ENCODE measurements around the gene ALCAM.

The ALCAM gene

DNA sequence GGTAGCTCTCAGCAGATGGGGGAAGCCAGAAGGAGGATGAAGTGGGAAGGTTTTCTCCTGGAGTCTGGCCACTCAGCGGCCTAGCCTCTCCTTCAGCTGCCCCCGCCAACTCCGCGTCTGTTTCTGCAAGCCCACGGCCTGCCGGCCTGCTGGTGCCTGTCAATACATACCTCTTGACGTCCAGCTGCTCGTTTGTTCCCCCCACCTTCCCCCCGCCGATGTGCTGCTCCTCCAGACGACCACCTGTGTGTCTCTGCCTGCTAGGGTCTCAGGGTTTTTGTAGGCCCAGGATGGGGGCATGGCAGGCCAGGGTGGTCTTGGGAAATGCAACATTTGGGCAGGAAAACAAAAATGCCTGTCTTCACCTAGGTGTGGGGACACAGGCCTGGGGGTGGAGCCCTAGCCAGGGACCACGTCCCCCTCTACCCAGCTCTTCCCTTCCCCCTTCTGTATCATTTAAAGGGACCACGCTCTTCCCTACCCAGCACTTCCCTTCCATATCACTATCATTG is 137.8 kb downstream of the ALCAM start:
- Histone ChIP-seq H3K9me3 (ENCODE audit: control insufficient read depth, insufficient read depth, low read depth, low read length) (no peaks in the 10 kb centered on the region), H3K27ac (ENCODE audit: extremely low read depth, low read depth, low read length) (no peak overlapping the region), H3K4me1 (ENCODE audit: control insufficient read depth, insufficient read depth, low read length) (no peaks in the 10 kb centered on the region; the same call in none of the 2 replicates), H3K4me3 (ENCODE audit: low read depth, low read length) (no peak overlapping the region), H3K36me3 (ENCODE audit: control insufficient read depth in 2 of 2, insufficient read depth in 1 of 2, low read length in 2 of 2) (no peaks in the 10 kb centered on the region)
- ChIA-PET POLR2A (no interaction called here), CTCF (interaction anchor here (0.6 to 1.9 kb wide), 2 partner anchors 13 to 900 kb away, joined by 3 to 7 read pairs; no protein-coding TSS in a partner anchor)
- no peak for TF ChIP-seq ZNF555 (tag by site-specific recombination; conservative IDR thresholded peaks at IDR 0.05)

DNA sequence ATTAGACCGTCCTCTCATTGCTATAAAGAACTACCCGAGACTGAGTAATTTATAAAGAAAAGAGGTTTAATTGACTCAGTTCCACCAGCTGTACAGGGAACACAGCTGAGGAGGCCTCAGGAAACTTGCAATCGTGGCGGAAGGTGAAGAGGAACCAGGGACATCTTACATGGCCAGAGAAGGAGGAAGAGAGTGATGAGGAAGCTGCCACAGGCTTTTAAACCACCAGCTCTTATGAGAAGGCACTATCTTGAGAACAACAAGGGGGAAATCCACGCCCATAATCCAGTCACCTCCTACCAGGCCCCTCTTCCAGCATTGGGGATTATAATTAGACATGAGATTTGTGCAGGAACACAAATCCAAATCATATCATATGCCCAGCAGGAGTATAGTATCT is 138.5 kb downstream of the ALCAM start:
- H3K9me3 ChIP-seq (ENCODE audit: control insufficient read depth, insufficient read depth, low read depth, low read length), result no peaks in the 10 kb centered on the region
- POLR2A ChIA-PET, result no interaction called here
- no peak overlapping the region for H3K4me3 ChIP-seq (ENCODE audit: low read depth, low read length)
- no peaks in the 10 kb centered on the region for H3K36me3 ChIP-seq (ENCODE audit: control insufficient read depth in 2 of 2, insufficient read depth in 1 of 2, low read length in 2 of 2)
- TF ChIP-seq ZNF121 (tag by site-specific recombination; IDR thresholded peaks at IDR 0.05) (no peak), REPIN1 (tag by site-specific recombination; IDR thresholded peaks at IDR 0.05; ENCODE audit: low read depth) (no peak), HOXD13 (CRISPR knock-in tag; IDR thresholded peaks at IDR 0.05; ENCODE audit: borderline replicate concordance) (no peak), ZEB2 (tag by site-specific recombination; IDR thresholded peaks at IDR 0.05) (no peak), ZNF561 (tag by site-specific recombination; IDR thresholded peaks at IDR 0.05; ENCODE audit: borderline replicate concordance) (no peak), TCF7L2 (IDR thresholded peaks at IDR 0.05; ENCODE audit: borderline replicate concordance, low read depth, low read length) (no peak), GLI4 (tag by site-specific recombination; IDR thresholded peaks at IDR 0.05) (no peak), ZNF76 (tag by site-specific recombination; IDR thresholded peaks at IDR 0.05; ENCODE audit: borderline replicate concordance, low read depth) (no peak), ZNF558 (tag by site-specific recombination; IDR thresholded peaks at IDR 0.05) (no peak), ZSCAN16 (tag by site-specific recombination; IDR thresholded peaks at IDR 0.05) (no peak), ZBTB7A (tag by site-specific recombination; IDR thresholded peaks at IDR 0.05; ENCODE audit: low read depth) (no peak)
- TF ChIP-seq, protein P1, sequence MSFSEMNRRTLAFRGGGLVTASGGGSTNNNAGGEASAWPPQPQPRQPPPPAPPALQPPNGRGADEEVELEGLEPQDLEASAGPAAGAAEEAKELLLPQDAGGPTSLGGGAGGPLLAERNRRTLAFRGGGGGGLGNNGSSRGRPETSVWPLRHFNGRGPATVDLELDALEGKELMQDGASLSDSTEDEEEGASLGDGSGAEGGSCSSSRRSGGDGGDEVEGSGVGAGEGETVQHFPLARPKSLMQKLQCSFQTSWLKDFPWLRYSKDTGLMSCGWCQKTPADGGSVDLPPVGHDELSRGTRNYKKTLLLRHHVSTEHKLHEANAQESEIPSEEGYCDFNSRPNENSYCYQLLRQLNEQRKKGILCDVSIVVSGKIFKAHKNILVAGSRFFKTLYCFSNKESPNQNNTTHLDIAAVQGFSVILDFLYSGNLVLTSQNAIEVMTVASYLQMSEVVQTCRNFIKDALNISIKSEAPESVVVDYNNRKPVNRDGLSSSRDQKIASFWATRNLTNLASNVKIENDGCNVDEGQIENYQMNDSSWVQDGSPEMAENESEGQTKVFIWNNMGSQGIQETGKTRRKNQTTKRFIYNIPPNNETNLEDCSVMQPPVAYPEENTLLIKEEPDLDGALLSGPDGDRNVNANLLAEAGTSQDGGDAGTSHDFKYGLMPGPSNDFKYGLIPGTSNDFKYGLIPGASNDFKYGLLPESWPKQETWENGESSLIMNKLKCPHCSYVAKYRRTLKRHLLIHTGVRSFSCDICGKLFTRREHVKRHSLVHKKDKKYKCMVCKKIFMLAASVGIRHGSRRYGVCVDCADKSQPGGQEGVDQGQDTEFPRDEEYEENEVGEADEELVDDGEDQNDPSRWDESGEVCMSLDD (tag by site-specific recombination; IDR thresholded peaks at IDR 0.05), result no peak
- TF ChIP-seq, protein P2, sequence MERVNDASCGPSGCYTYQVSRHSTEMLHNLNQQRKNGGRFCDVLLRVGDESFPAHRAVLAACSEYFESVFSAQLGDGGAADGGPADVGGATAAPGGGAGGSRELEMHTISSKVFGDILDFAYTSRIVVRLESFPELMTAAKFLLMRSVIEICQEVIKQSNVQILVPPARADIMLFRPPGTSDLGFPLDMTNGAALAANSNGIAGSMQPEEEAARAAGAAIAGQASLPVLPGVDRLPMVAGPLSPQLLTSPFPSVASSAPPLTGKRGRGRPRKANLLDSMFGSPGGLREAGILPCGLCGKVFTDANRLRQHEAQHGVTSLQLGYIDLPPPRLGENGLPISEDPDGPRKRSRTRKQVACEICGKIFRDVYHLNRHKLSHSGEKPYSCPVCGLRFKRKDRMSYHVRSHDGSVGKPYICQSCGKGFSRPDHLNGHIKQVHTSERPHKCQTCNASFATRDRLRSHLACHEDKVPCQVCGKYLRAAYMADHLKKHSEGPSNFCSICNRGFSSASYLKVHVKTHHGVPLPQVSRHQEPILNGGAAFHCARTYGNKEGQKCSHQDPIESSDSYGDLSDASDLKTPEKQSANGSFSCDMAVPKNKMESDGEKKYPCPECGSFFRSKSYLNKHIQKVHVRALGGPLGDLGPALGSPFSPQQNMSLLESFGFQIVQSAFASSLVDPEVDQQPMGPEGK (tag by site-specific recombination; IDR thresholded peaks at IDR 0.05), result no peak
- TF ChIP-seq, protein P3, sequence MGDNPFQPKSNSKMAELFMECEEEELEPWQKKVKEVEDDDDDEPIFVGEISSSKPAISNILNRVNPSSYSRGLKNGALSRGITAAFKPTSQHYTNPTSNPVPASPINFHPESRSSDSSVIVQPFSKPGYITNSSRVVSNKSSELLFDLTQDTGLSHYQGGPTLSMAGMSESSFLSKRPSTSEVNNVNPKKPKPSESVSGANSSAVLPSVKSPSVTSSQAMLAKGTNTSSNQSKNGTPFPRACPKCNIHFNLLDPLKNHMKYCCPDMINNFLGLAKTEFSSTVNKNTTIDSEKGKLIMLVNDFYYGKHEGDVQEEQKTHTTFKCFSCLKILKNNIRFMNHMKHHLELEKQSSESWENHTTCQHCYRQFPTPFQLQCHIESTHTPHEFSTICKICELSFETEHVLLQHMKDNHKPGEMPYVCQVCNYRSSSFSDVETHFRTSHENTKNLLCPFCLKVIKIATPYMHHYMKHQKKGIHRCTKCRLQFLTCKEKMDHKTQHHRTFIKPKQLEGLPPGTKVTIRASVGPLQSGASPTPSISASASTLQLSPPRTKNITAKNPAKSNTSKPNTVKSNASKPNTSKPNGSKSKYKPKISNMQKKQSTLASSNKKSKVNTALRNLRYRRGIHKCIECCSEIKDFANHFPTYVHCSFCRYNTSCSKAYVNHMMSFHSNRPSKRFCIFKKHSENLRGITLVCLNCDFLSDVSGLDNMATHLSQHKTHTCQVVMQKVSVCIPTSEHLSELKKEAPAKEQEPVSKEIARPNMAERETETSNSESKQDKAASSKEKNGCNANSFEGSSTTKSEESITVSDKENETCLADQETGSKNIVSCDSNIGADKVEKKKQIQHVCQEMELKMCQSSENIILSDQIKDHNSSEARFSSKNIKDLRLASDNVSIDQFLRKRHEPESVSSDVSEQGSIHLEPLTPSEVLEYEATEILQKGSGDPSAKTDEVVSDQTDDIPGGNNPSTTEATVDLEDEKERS (tag by site-specific recombination; IDR thresholded peaks at IDR 0.05), result no peak
- TF ChIP-seq, protein P4, sequence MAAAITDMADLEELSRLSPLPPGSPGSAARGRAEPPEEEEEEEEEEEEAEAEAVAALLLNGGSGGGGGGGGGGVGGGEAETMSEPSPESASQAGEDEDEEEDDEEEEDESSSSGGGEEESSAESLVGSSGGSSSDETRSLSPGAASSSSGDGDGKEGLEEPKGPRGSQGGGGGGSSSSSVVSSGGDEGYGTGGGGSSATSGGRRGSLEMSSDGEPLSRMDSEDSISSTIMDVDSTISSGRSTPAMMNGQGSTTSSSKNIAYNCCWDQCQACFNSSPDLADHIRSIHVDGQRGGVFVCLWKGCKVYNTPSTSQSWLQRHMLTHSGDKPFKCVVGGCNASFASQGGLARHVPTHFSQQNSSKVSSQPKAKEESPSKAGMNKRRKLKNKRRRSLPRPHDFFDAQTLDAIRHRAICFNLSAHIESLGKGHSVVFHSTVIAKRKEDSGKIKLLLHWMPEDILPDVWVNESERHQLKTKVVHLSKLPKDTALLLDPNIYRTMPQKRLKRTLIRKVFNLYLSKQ (tag by site-specific recombination; IDR thresholded peaks at IDR 0.05; ENCODE audit: borderline replicate concordance), result no peak
- H3K4me1 ChIP-seq (ENCODE audit: control insufficient read depth, insufficient read depth, low read length), result no peaks in the 10 kb centered on the region; the same call in none of the 2 replicates
- CTCF ChIA-PET, result interaction anchor here (1.1 to 1.9 kb wide), 2 partner anchors 13 to 14 kb away, joined by 3 to 7 read pairs; no protein-coding TSS in a partner anchor
- no peak overlapping the region for H3K27ac ChIP-seq (ENCODE audit: extremely low read depth, low read depth, low read length)

Data from HEK293 (cell line).